Panc1 (cell line): ENCODE data around the gene NOS1AP.

Experiments used
- POLR2AphosphoS5 ChIP-seq: IDR thresholded peaks from 2 replicates; pipeline ENCODE4 v1.6.1; 2012; ENCODE audit warnings: mild to moderate bottlenecking, low read depth, low read length, moderate library complexity
- REST ChIP-seq, 2 experiments: IDR thresholded peaks; 2 replicates each; pipeline ENCODE4 v1.6.1; 2011 to 2012; ENCODE audit warnings: low read depth in 2 of 2, control low read depth in 1 of 2, low read length in 1 of 2, mild to moderate bottlenecking in 1 of 2, moderate library complexity in 1 of 2; ENCODE audit not compliant: insufficient read depth in 1 of 2
- SIN3A ChIP-seq: IDR thresholded peaks from 2 replicates; pipeline ENCODE4 v1.6.1; 2012; ENCODE audit warnings: low read depth, mild to moderate bottlenecking, low read length, moderate library complexity, borderline replicate concordance; ENCODE audit not compliant: insufficient read depth
- TF ChIP-seq, protein P1 (sequence below): fragments of 450-650 bp; IDR thresholded peaks from 2 replicates; pipeline ENCODE4 v1.5.1; 2017; ENCODE audit warnings: mild to moderate bottlenecking

DNA sequence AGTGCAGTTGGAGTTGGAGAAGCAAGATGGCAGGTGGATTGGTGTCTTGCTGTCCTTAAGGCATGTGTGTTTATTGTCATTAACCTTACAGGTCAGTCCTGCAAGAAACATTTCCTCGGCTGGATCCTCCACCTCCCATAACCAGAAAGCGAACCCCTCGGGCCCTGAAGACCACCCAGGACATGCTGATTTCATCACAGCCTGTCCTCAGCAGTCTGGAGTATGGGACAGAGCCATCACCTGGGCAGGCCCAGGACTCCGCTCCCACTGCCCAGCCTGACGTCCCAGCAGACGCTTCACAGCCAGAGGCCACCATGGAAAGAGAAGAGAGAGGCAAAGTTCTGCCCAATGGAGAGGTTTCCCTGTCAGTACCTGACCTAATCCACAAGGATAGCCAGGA, 313.6 kb downstream of the NOS1AP start:
- TF ChIP-seq, protein P1, sequence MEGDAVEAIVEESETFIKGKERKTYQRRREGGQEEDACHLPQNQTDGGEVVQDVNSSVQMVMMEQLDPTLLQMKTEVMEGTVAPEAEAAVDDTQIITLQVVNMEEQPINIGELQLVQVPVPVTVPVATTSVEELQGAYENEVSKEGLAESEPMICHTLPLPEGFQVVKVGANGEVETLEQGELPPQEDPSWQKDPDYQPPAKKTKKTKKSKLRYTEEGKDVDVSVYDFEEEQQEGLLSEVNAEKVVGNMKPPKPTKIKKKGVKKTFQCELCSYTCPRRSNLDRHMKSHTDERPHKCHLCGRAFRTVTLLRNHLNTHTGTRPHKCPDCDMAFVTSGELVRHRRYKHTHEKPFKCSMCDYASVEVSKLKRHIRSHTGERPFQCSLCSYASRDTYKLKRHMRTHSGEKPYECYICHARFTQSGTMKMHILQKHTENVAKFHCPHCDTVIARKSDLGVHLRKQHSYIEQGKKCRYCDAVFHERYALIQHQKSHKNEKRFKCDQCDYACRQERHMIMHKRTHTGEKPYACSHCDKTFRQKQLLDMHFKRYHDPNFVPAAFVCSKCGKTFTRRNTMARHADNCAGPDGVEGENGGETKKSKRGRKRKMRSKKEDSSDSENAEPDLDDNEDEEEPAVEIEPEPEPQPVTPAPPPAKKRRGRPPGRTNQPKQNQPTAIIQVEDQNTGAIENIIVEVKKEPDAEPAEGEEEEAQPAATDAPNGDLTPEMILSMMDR, result no peak
- TF ChIP-seq SIN3A (no peak), REST (IDR thresholded peaks at IDR 0.05; ENCODE audit: insufficient read depth in 1 of 2, low read depth in 2 of 2, low read length in 1 of 2) (no peak), POLR2AphosphoS5 (no peak)
